Osteocyte (in vitro differentiated cells): ENCODE measurements around the gene BMP8A. TPM values are rescaled to one million over a fixed set of nuclear protein-coding genes. Genes with fewer than 3 reads are reported as not detected.
"Not testable (repeated sequence)": the region's sequence is repeated elsewhere in the genome, so short reads cannot be mapped to it uniquely, and the experiment has no call there.

Source experiments
- DNase-seq: peaks from one replicate; pipeline ENCODE4 v3.0.0; 2021; ENCODE audit warnings: mixed read lengths; ENCODE audit not compliant: unreplicated experiment; ENCODE audit errors: extremely low spot score
- H3K27ac Mint-ChIP-seq: one replicate; pipeline ENCODE4 v1.8.0; 2021; ENCODE audit warnings: mild to moderate bottlenecking, mixed read lengths; ENCODE audit not compliant: unreplicated experiment
- H3K27me3 Mint-ChIP-seq: one replicate; pipeline ENCODE4 v1.8.0; 2021; ENCODE audit warnings: mixed read lengths; ENCODE audit not compliant: unreplicated experiment
- H3K36me3 Mint-ChIP-seq: one replicate; pipeline ENCODE4 v1.8.0; 2021; ENCODE audit warnings: mixed read lengths; ENCODE audit not compliant: unreplicated experiment
- H3K4me1 Mint-ChIP-seq: one replicate; pipeline ENCODE4 v1.8.0; 2021; ENCODE audit warnings: mixed read lengths; ENCODE audit not compliant: unreplicated experiment
- H3K4me3 Mint-ChIP-seq: one replicate; pipeline ENCODE4 v1.8.0; 2021; ENCODE audit warnings: mild to moderate bottlenecking, moderate library complexity, mixed read lengths; ENCODE audit not compliant: unreplicated experiment
- H3K9me3 Mint-ChIP-seq: one replicate; pipeline ENCODE4 v1.8.0; 2021; ENCODE audit warnings: mixed read lengths; ENCODE audit not compliant: unreplicated experiment
- total RNA-seq: library from RNA; stranded (reverse); gene quantifications from 2 replicates; pipeline ENCODE4 v1.2.1, GENCODE V29; 2021
- TF ChIP-seq, protein P1 (sequence below): fragments of 200-600 bp; sonication (generic); IDR thresholded peaks from 2 replicates; pipeline ENCODE4 v1.5.0; 2021; ENCODE audit warnings: antibody characterized with exemption, mild to moderate bottlenecking, moderate library complexity

The BMP8A gene
- total RNA-seq, 1 donor from 2014 or later: not detected

GRCh38 chr1:39500862-39501389 is 9.5 kb downstream of the BMP8A start:
- TF ChIP-seq, protein P1, sequence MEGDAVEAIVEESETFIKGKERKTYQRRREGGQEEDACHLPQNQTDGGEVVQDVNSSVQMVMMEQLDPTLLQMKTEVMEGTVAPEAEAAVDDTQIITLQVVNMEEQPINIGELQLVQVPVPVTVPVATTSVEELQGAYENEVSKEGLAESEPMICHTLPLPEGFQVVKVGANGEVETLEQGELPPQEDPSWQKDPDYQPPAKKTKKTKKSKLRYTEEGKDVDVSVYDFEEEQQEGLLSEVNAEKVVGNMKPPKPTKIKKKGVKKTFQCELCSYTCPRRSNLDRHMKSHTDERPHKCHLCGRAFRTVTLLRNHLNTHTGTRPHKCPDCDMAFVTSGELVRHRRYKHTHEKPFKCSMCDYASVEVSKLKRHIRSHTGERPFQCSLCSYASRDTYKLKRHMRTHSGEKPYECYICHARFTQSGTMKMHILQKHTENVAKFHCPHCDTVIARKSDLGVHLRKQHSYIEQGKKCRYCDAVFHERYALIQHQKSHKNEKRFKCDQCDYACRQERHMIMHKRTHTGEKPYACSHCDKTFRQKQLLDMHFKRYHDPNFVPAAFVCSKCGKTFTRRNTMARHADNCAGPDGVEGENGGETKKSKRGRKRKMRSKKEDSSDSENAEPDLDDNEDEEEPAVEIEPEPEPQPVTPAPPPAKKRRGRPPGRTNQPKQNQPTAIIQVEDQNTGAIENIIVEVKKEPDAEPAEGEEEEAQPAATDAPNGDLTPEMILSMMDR: no peak
- H3K9me3 Mint-ChIP-seq: no peaks in the 10 kb centered on the region
- H3K4me1 Mint-ChIP-seq: peaks cover 6% of the 10 kb centered on the region
- H3K36me3 Mint-ChIP-seq: no peaks in the 10 kb centered on the region
- no peak overlapping the region for H3K27ac Mint-ChIP-seq
- DNase-seq: no peak
- no peak overlapping the region for H3K4me3 Mint-ChIP-seq
- peaks cover 3% of the 10 kb centered on the region for H3K27me3 Mint-ChIP-seq

DNA sequence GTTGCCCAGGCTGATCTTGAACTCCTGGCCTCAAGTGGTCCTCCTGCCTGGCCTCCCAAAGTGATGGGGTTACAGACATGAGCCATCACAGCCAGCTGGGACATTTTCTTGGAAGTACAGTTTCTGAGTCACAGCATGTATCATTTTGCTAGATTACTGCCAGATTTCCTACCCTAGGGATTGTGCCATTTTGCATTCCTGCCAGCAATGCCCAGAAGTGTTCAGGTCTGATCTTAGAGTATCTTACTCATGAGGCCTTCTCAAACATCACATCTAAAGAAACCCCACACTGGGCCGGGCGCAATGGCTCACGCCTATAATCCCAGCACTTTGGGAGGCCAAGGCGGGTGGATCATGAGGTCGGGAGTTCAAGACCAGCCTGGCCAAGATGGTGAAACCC is 10.2 kb downstream of the BMP8A start:
- peaks cover 6% of the 10 kb centered on the region for H3K4me1 Mint-ChIP-seq
- no peaks in the 10 kb centered on the region for H3K27me3 Mint-ChIP-seq
- no peak overlapping the region for H3K27ac Mint-ChIP-seq
- no peaks in the 10 kb centered on the region for H3K36me3 Mint-ChIP-seq
- H3K4me3 Mint-ChIP-seq: no peak overlapping the region
- no peak for DNase-seq
- TF ChIP-seq, protein P1: no peak
- H3K9me3 Mint-ChIP-seq: no peaks in the 10 kb centered on the region

DNA sequence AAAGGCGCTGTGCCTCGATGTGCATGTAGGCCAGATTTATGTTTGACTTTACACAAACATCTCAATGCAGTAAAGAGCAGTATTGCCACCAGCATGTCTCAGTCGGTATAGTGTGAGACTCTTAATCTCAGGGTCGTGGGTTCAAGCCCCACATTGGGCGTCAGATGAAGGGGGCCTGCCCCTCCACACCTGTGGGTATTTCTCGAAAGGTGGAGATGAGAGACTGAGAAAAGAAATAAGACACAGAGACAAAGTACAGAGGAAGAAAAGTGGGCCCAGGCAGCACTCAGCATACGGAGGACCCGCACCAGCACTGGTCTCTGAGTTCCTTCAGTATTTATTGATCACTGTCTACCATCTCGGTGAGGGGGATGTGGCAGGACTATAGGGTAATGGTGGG is 13.0 kb downstream of the BMP8A start:
- H3K36me3 Mint-ChIP-seq, H3K27ac Mint-ChIP-seq, H3K27me3 Mint-ChIP-seq, H3K9me3 Mint-ChIP-seq, DNase-seq, H3K4me3 Mint-ChIP-seq: not testable (repeated sequence)
- H3K4me1 Mint-ChIP-seq: peaks cover 15% of the 10 kb centered on the region

GRCh38 chr1:39505289-39505688 is 13.9 kb downstream of the BMP8A start:
- no peaks in the 10 kb centered on the region for H3K27me3 Mint-ChIP-seq
- DNase-seq: no peak
- H3K9me3 Mint-ChIP-seq: no peaks in the 10 kb centered on the region
- H3K4me3 Mint-ChIP-seq: no peak overlapping the region
- TF ChIP-seq, protein P1: no peak
- peaks cover 18% of the 10 kb centered on the region for H3K4me1 Mint-ChIP-seq
- no peak overlapping the region for H3K27ac Mint-ChIP-seq
- no peaks in the 10 kb centered on the region for H3K36me3 Mint-ChIP-seq

DNA sequence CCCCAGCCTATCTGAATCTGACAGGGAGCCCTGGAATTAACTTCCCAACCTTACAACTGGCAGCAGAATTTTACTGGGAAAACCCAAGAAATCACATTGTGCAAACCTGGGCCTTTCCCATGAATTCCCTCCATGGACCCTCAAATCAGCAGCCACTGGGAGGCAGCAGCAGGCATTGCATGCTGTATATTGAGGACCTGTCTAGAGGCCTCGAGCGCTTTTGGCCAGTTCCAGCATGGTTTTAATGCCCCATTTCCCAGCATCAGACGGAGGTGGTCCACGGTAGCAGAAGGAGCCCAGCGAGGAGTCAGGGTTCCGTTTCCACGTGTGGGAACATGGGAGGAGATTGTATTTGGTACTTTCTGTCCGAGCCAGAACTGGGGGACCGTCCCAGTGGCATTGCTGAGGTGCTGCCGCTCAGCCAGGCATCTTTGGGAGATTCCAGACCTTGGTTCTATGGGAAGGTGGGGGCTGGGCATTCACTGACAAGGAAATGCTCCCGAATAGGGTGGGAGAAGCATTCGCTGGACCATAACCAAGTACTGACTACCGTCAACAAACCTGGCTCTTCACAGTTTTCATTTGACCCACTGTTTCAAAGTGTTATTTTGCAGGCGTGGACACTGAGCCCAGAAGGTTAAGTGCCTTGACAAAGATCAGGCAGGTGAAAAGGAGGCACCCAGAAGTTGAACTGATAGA is 15.9 kb downstream of the BMP8A start:
- no peak overlapping the region for H3K4me3 Mint-ChIP-seq
- no peaks in the 10 kb centered on the region for H3K9me3 Mint-ChIP-seq
- H3K4me1 Mint-ChIP-seq: peaks cover 11% of the 10 kb centered on the region
- no peaks in the 10 kb centered on the region for H3K36me3 Mint-ChIP-seq
- H3K27me3 Mint-ChIP-seq: no peaks in the 10 kb centered on the region
- TF ChIP-seq, protein P1: peak; percentile 37
- no peak for DNase-seq
- no peak overlapping the region for H3K27ac Mint-ChIP-seq
